H1 (cell line): ENCODE results near the gene EMC7. TPM values are rescaled to one million over a fixed set of nuclear protein-coding genes. Genes with fewer than 3 reads are reported as not detected.

Experiments
- CHD7 ChIP-seq: fragments of 300-600 bp; sonication (generic); IDR thresholded peaks from 2 replicates; pipeline ENCODE4 v1.7.1; 2012; ENCODE audit warnings: low read length, moderate library complexity, mild to moderate bottlenecking, inconsistent platforms; ENCODE audit not compliant: insufficient replicate concordance
- JUN ChIP-seq: IDR thresholded peaks from 2 replicates; pipeline ENCODE4 v1.6.1; 2011; ENCODE audit warnings: low read depth, mild to moderate bottlenecking, improper control_type of control experiment, low read length
- KDM4A ChIP-seq: IDR thresholded peaks from one replicate; pipeline ENCODE4 v1.7.1; 2012; ENCODE audit warnings: low read depth, mild to moderate bottlenecking, moderate library complexity, low read length, inconsistent platforms; ENCODE audit not compliant: severe bottlenecking
- SIN3A ChIP-seq, 2 experiments: IDR thresholded peaks in 1 of 2; conservative IDR thresholded peaks in 1 of 2; 2 replicates each; pipeline ENCODE4 v1.6.1; 2011 to 2012; ENCODE audit warnings: low read length in 2 of 2, improper control_type of control experiment in 1 of 2, low read depth in 1 of 2, mild to moderate bottlenecking in 1 of 2
- SUZ12 ChIP-seq: fragments of 200-600 bp; sonication (generic); IDR thresholded peaks from 2 replicates; pipeline ENCODE4 v1.6.1; 2012; ENCODE audit warnings: mild to moderate bottlenecking, inconsistent platforms, low read length, moderate library complexity, mixed read lengths
- YY1 ChIP-seq: IDR thresholded peaks from 2 replicates; pipeline ENCODE4 v1.6.1; 2011; ENCODE audit warnings: low read depth, mild to moderate bottlenecking, low read length
- polyA plus RNA-seq, 7 experiments: library from polyadenylated mRNA; depleted of rRNA in 3 of 7; stranded (reverse) in 5 of 7; unstranded in 2 of 7; fragments of >200 nt in 5 of 7; fragments of 200-250 nt in 2 of 7; gene quantifications; 1 replicate in 5 of 7; 2 replicates in 1 of 7; 4 replicates in 1 of 7; pipeline versions ENCODE4 v1.2.1 to v1.2.3, GENCODE V29; 2011 to 2013; ENCODE audit warnings: missing spikeins in 2 of 7, mixed read lengths in 2 of 7
- total RNA-seq: library from RNA; stranded (reverse); fragmentation: NEBNext Ultra II Directional; extraction: Animal tissue kit (Norgen Biotek cat#: 25700); gene quantifications from 2 replicates; pipeline ENCODE4 v1.2.1, GENCODE V29; 2021

Gene EMC7
- total and polyA plus RNA-seq, 2 of the 8 experiments (the other 6 are each of a cell fraction or from before 2014, with no cell fraction given), result 29.0 to 39.0 TPM

GRCh38 chr15:34099914-34100313 is 1.7 kb downstream of the EMC7 start (continued):
- no peak for TF ChIP-seq CHD7
- TF ChIP-seq SUZ12, result no peak
- no peak for TF ChIP-seq SIN3A (conservative IDR thresholded peaks at IDR 0.05 in 1 of 2, IDR thresholded peaks at IDR 0.05 in 1 of 2; ENCODE audit: low read depth in 1 of 2, low read length in 2 of 2)
- no peak for TF ChIP-seq KDM4A
- TF ChIP-seq JUN, result no peak
- no peak for TF ChIP-seq YY1
